Loucy (cell line): ENCODE results near the gene USPL1.

Experiments
- H2AFZ ChIP-seq: fragments of 200-600 bp; sonication (generic); 2 replicates; pipeline ENCODE4 v1.6.0; 2016; ENCODE audit warnings: antibody characterized with exemption, mild to moderate bottlenecking, low read length, moderate library complexity
- H3F3A ChIP-seq: fragments of 200-600 bp; 2 replicates; pipeline ENCODE4 v1.6.0; 2016; ENCODE audit warnings: antibody characterized with exemption, low read depth, mild to moderate bottlenecking
- H3K27me3 ChIP-seq: fragments of 200-600 bp; sonication (generic); 2 replicates; pipeline ENCODE4 v1.6.1; 2014; ENCODE audit warnings: low read length, mild to moderate bottlenecking; ENCODE audit not compliant: insufficient read depth, poor library complexity, severe bottlenecking
- H3K36me3 ChIP-seq: fragments of 200-600 bp; sonication (generic); 2 replicates; pipeline ENCODE4 v1.6.1; 2016; ENCODE audit warnings: low read length; ENCODE audit not compliant: insufficient read depth
- H3K4me1 ChIP-seq: fragments of 200-600 bp; sonication (generic); 2 replicates; pipeline ENCODE4 v1.5.1; 2014; ENCODE audit warnings: low read length, mild to moderate bottlenecking; ENCODE audit not compliant: insufficient read depth, poor library complexity, severe bottlenecking
- H3K4me2 ChIP-seq: fragments of 200-600 bp; sonication (generic); 2 replicates; pipeline ENCODE4 v1.6.0; 2014; ENCODE audit warnings: antibody characterized with exemption, low read length, low read depth, mild to moderate bottlenecking; ENCODE audit not compliant: poor library complexity, severe bottlenecking
- H3K4me3 ChIP-seq: fragments of 200-600 bp; sonication (generic); 2 replicates; pipeline ENCODE4 v1.5.1; 2014; ENCODE audit warnings: low read length, mild to moderate bottlenecking, mixed read lengths; ENCODE audit not compliant: poor library complexity, severe bottlenecking
- H3K79me2 ChIP-seq: fragments of 200-600 bp; sonication (generic); 2 replicates; pipeline ENCODE4 v1.6.1; 2014; ENCODE audit warnings: low read length; ENCODE audit not compliant: insufficient read depth
- H3K9ac ChIP-seq: fragments of 200-600 bp; sonication (generic); 2 replicates; pipeline ENCODE4 v1.6.0; 2014; ENCODE audit warnings: mild to moderate bottlenecking, low read depth, low read length, moderate library complexity; ENCODE audit not compliant: poor library complexity, severe bottlenecking
- H3K9me2 ChIP-seq: fragments of 200-600 bp; sonication (generic); replicated peaks from 2 replicates; pipeline ENCODE4 v1.6.1; 2016; ENCODE audit warnings: low read depth, low read length, mixed read lengths
- H3K9me3 ChIP-seq: fragments of 200-600 bp; sonication (generic); 2 replicates; pipeline ENCODE4 v1.6.1; 2014; ENCODE audit warnings: mild to moderate bottlenecking, antibody characterized with exemption, low read length, low read depth; ENCODE audit not compliant: insufficient read depth
- H4K20me1 ChIP-seq: fragments of 200-600 bp; sonication (generic); 2 replicates; pipeline ENCODE4 v1.6.0; 2014; ENCODE audit warnings: antibody characterized with exemption, low read length, mild to moderate bottlenecking; ENCODE audit not compliant: insufficient read depth, poor library complexity, severe bottlenecking
- EZH2phosphoT487 ChIP-seq: fragments of 200-600 bp; IDR thresholded peaks from 2 replicates; pipeline ENCODE4 v1.6.1; 2018; ENCODE audit warnings: antibody characterized with exemption, mild to moderate bottlenecking, moderate library complexity, borderline replicate concordance
- TF ChIP-seq, protein P1 (sequence below): fragments of 200-600 bp; sonication (generic); conservative IDR thresholded peaks from 2 replicates; pipeline ENCODE4 v1.5.1; 2014; ENCODE audit warnings: mild to moderate bottlenecking, antibody characterized with exemption, low read length

USPL1 gene

GRCh38 chr13:30617315-30618185 is at the start of gene USPL1:
TSS of gene USPL1 (plus strand) at chr13:30617920. CDS start at chr13:30621141, 3,221 bp downstream.
- no peaks in the 10 kb centered on the region for H3K27me3 ChIP-seq
- H3F3A ChIP-seq, result no peaks in the 10 kb centered on the region
- peaks cover 73% of the 10 kb centered on the region for H3K79me2 ChIP-seq
- peaks cover 46% of the 10 kb centered on the region for H4K20me1 ChIP-seq
- no peaks in the 10 kb centered on the region for H3K9me3 ChIP-seq
- peak within 1 kb of the TSS; percentile 91 for H3K9ac ChIP-seq
- peak within 1 kb of the TSS; percentile 83 for H2AFZ ChIP-seq
- TF ChIP-seq EZH2phosphoT487, result no peak
- TF ChIP-seq, protein P1, sequence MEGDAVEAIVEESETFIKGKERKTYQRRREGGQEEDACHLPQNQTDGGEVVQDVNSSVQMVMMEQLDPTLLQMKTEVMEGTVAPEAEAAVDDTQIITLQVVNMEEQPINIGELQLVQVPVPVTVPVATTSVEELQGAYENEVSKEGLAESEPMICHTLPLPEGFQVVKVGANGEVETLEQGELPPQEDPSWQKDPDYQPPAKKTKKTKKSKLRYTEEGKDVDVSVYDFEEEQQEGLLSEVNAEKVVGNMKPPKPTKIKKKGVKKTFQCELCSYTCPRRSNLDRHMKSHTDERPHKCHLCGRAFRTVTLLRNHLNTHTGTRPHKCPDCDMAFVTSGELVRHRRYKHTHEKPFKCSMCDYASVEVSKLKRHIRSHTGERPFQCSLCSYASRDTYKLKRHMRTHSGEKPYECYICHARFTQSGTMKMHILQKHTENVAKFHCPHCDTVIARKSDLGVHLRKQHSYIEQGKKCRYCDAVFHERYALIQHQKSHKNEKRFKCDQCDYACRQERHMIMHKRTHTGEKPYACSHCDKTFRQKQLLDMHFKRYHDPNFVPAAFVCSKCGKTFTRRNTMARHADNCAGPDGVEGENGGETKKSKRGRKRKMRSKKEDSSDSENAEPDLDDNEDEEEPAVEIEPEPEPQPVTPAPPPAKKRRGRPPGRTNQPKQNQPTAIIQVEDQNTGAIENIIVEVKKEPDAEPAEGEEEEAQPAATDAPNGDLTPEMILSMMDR, result no peak
- peaks cover 51% of the 10 kb centered on the region for H3K4me1 ChIP-seq
- H3K36me3 ChIP-seq, result peaks cover 6% of the 10 kb centered on the region
- H3K4me2 ChIP-seq, result peak within 1 kb of the TSS; percentile 98
- H3K4me3 ChIP-seq, result peak within 1 kb of the TSS; percentile 94
- no peaks in the 10 kb centered on the region for H3K9me2 ChIP-seq

GRCh38 chr13:30569901-30570576 is 47.7 kb upstream of the USPL1 start:
- no peak overlapping the region for H3K9ac ChIP-seq

GRCh38 chr13:30570691-30571090 is 47.0 kb upstream of the USPL1 start:
- no peaks in the 10 kb centered on the region for H3F3A ChIP-seq
- H3K9me2 ChIP-seq, result no peaks in the 10 kb centered on the region
- no peaks in the 10 kb centered on the region for H3K79me2 ChIP-seq
- H3K4me2 ChIP-seq, result peak overlapping the region; percentile 4
- H3K4me3 ChIP-seq, result no peak overlapping the region
- no peaks in the 10 kb centered on the region for H3K27me3 ChIP-seq
- peak overlapping the region; percentile 47 for H2AFZ ChIP-seq
- no peaks in the 10 kb centered on the region for H4K20me1 ChIP-seq
- H3K36me3 ChIP-seq, result no peaks in the 10 kb centered on the region
- H3K9me3 ChIP-seq, result no peaks in the 10 kb centered on the region
- peaks cover 31% of the 10 kb centered on the region for H3K4me1 ChIP-seq
- TF ChIP-seq, protein P1, result no peak
- TF ChIP-seq EZH2phosphoT487, result no peak
- H3K9ac ChIP-seq, result peak overlapping the region; percentile 5

More at GRCh38 chr13:30569901-30570576, 47.7 kb upstream of the USPL1 start:
- Histone ChIP-seq H3K79me2 (no peaks in the 10 kb centered on the region), H3K9me3 (no peaks in the 10 kb centered on the region), H4K20me1 (no peaks in the 10 kb centered on the region), H2AFZ (peak overlapping the region; percentile 47), H3K4me2 (no peak overlapping the region), H3K4me1 (peaks cover 33% of the 10 kb centered on the region), H3K9me2 (no peaks in the 10 kb centered on the region), H3K36me3 (no peaks in the 10 kb centered on the region), H3F3A (no peaks in the 10 kb centered on the region), H3K4me3 (no peak overlapping the region), H3K27me3 (no peaks in the 10 kb centered on the region)
- TF ChIP-seq EZH2phosphoT487, result no peak
- TF ChIP-seq, protein P1, result no peak
